ENCODE results near the gene ERP29.
"Not testable (repeated sequence)": the region's sequence is repeated elsewhere in the genome, so short reads cannot be mapped to it uniquely, and the experiment has no call there.

The ERP29 gene

GRCh38 chr12:112001576-112001975, 11.7 kb upstream of the ERP29 start:
- no peak for DNase-seq (ENCODE audit: low read depth in 2 of 2)

GRCh38 chr12:112004041-112004440, 9.2 kb upstream of the ERP29 start:
- no peak for DNase-seq (ENCODE audit: low read depth in 2 of 2)

GRCh38 chr12:112005419-112006395, 7.5 kb upstream of the ERP29 start:
- no peak for DNase-seq (ENCODE audit: low read depth in 2 of 2)

GRCh38 chr12:112007945-112008344, 5.3 kb upstream of the ERP29 start:
- no peak for DNase-seq (ENCODE audit: low read depth in 2 of 2)

GRCh38 chr12:112008918-112009317, 4.3 kb upstream of the ERP29 start:
- DNase-seq (ENCODE audit: low read depth in 2 of 2) = no peak

GRCh38 chr12:112009596-112009995, 3.6 kb upstream of the ERP29 start:
- not testable (repeated sequence) for DNase-seq (ENCODE audit: low read depth in 2 of 2)

GRCh38 chr12:112010415-112011344, 2.5 kb upstream of the ERP29 start:
- DNase-seq (ENCODE audit: low read depth in 2 of 2) = no peak

GRCh38 chr12:112011685-112012084, 1.5 kb upstream of the ERP29 start:
- DNase-seq (ENCODE audit: low read depth in 2 of 2) = no peak

- DNase-seq (ENCODE audit: low read depth in 2 of 2) = peak in 1 of 2 donors; percentile 47
Measured at GRCh38 chr12:112013601-112014402, 576 bp downstream of the ERP29 start.

- no peak for DNase-seq (ENCODE audit: low read depth in 2 of 2)
Measured at GRCh38 chr12:112015938-112016337, 2.7 kb downstream of the ERP29 start.

GRCh38 chr12:112017041-112017440, 3.8 kb downstream of the ERP29 start:
- no peak for DNase-seq (ENCODE audit: low read depth in 2 of 2)

GRCh38 chr12:112018571-112019237, 5.5 kb downstream of the ERP29 start:
- no peak for DNase-seq (ENCODE audit: low read depth in 2 of 2)

- DNase-seq (ENCODE audit: low read depth in 2 of 2) = no peak
Measured at GRCh38 chr12:112020947-112021457, 7.8 kb downstream of the ERP29 start.

- no peak for DNase-seq (ENCODE audit: low read depth in 2 of 2)
Measured at GRCh38 chr12:112022241-112023016, 9.2 kb downstream of the ERP29 start.

GRCh38 chr12:112023759-112024396, 10.7 kb downstream of the ERP29 start:
- DNase-seq (ENCODE audit: low read depth in 2 of 2) = no peak

GRCh38 chr12:112025808-112026375, 12.7 kb downstream of the ERP29 start:
- DNase-seq (ENCODE audit: low read depth in 2 of 2) = no peak

- DNase-seq (ENCODE audit: low read depth in 2 of 2) = no peak
Measured at GRCh38 chr12:112029301-112029700, 16.1 kb downstream of the ERP29 start.

- no peak for DNase-seq (ENCODE audit: low read depth in 2 of 2)
Measured at GRCh38 chr12:112031472-112031871, 18.2 kb downstream of the ERP29 start.

GRCh38 chr12:112032292-112032691, 19.1 kb downstream of the ERP29 start:
- no peak for DNase-seq (ENCODE audit: low read depth in 2 of 2)
